HFF-Myc (cell line): ENCODE results near the gene XRCC5.

Experiments used
- DNase-seq: peaks from one replicate; pipeline ENCODE4 v3.0.0-alpha.2; 2011; ENCODE audit warnings: low read depth; ENCODE audit errors: extremely low read depth
- H3K4me3 ChIP-seq: replicated peaks from 2 replicates; pipeline ENCODE4 v1.5.1; 2011; ENCODE audit warnings: low read depth, mild to moderate bottlenecking, control low read depth, low read length
- CTCF ChIP-seq: IDR thresholded peaks from 2 replicates; pipeline ENCODE4 v1.5.1; 2012; ENCODE audit warnings: mild to moderate bottlenecking, low read depth, low read length, control low read depth; ENCODE audit errors: missing control alignments

Gene XRCC5

GRCh38 chr2:216194013-216194412 is 84.9 kb downstream of the XRCC5 start:
- no peak overlapping the region for H3K4me3 ChIP-seq
- DNase-seq, result no peak
- no peak for TF ChIP-seq CTCF

GRCh38 chr2:216194561-216194960 is 85.4 kb downstream of the XRCC5 start:
- no peak overlapping the region for H3K4me3 ChIP-seq
- TF ChIP-seq CTCF, result no peak
- no peak for DNase-seq

- TF ChIP-seq CTCF, result no peak
- no peak overlapping the region for H3K4me3 ChIP-seq
- no peak for DNase-seq
These were observed 86.4 kb downstream of the XRCC5 start for GRCh38 chr2:216195565-216196029.

- no peak for DNase-seq
- H3K4me3 ChIP-seq, result no peak overlapping the region
- TF ChIP-seq CTCF, result no peak
These were observed 92.7 kb downstream of the XRCC5 start for GRCh38 chr2:216201692-216202306.

- no peak for TF ChIP-seq CTCF
- no peak overlapping the region for H3K4me3 ChIP-seq
- no peak for DNase-seq
These were observed 93.6 kb downstream of the XRCC5 start for GRCh38 chr2:216202626-216203250.

- no peak overlapping the region for H3K4me3 ChIP-seq
- DNase-seq, result no peak
- no peak for TF ChIP-seq CTCF
These were observed 96.3 kb downstream of the XRCC5 start for GRCh38 chr2:216205486-216205885.
